Activated T-helper 1 cell treated with Interleukin-2 at 50 U/mL for 16 hours (primary cell): ENCODE results near the gene PROZ.

Experiments
- DNase-seq: peaks from one replicate; pipeline ENCODE4 v3.0.0-alpha.2; 2020; ENCODE audit warnings: low read depth

Gene PROZ

GRCh38 chr13:113120300-113121182 lies 37.9 kb upstream of the PROZ start:
- DNase-seq: no peak

- no peak for DNase-seq
These were observed 37.1 kb upstream of the PROZ start for GRCh38 chr13:113121183-113121927.

GRCh38 chr13:113121928-113122471 lies 36.4 kb upstream of the PROZ start:
- DNase-seq: no peak

- no peak for DNase-seq
These were observed 35.8 kb upstream of the PROZ start, which contains the start of gene F10 for GRCh38 chr13:113122550-113123225. F10 (plus strand) TSS chr13:113122799; CDS start chr13:113122856, 57 bp downstream.

GRCh38 chr13:113123226-113124201 lies 34.9 kb upstream of the PROZ start:
- no peak for DNase-seq

GRCh38 chr13:113124211-113124970 lies 34.1 kb upstream of the PROZ start:
- no peak for DNase-seq

GRCh38 chr13:113125506-113126264 lies 32.8 kb upstream of the PROZ start:
- DNase-seq: no peak

GRCh38 chr13:113126265-113127150 lies 31.9 kb upstream of the PROZ start:
- no peak for DNase-seq

GRCh38 chr13:113129480-113129879 lies 29.0 kb upstream of the PROZ start:
- no peak for DNase-seq

GRCh38 chr13:113129921-113130750 lies 28.3 kb upstream of the PROZ start:
- no peak for DNase-seq

- DNase-seq: no peak
These were observed 23.1 kb upstream of the PROZ start for GRCh38 chr13:113135281-113135760.

GRCh38 chr13:113137691-113138298 lies 20.7 kb upstream of the PROZ start:
- no peak for DNase-seq

GRCh38 chr13:113138792-113139551 lies 19.5 kb upstream of the PROZ start:
- DNase-seq: no peak

- DNase-seq: no peak
These were observed 18.9 kb upstream of the PROZ start for GRCh38 chr13:113139577-113139976.

- no peak for DNase-seq
These were observed 17.5 kb upstream of the PROZ start for GRCh38 chr13:113140677-113141600.
